Raji (cell line): ENCODE results near the gene NKIRAS2.

Experiments
- POLR2A ChIP-seq: IDR thresholded peaks from 2 replicates; pipeline ENCODE4 v1.6.1; 2011; ENCODE audit warnings: low read depth, low read length, control low read depth; ENCODE audit not compliant: insufficient read depth

The NKIRAS2 gene

DNA sequence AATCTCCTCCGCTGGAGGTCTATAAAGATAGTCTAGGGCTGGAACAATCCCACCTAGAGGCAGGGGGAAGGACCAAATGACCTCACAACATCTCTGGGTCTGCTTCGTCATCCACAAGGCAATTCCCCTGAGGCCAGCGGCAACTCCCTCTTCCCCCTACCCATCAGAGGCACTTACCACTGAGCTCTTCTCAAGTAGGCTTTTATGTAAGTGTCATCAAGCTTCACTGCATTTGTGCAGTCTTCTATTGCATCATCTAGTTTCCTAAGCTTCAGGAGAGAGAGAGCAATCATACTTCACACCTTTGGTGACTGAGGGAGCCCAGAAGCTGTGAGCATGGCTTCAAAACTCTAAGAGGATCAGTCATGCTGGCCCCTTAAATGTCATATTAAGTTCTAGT lies 32.2 kb upstream of the NKIRAS2 start:
- TF ChIP-seq POLR2A = no peak

GRCh38 chr17:41988418-41988817 lies 31.5 kb upstream of the NKIRAS2 start:
- no peak for TF ChIP-seq POLR2A

DNA sequence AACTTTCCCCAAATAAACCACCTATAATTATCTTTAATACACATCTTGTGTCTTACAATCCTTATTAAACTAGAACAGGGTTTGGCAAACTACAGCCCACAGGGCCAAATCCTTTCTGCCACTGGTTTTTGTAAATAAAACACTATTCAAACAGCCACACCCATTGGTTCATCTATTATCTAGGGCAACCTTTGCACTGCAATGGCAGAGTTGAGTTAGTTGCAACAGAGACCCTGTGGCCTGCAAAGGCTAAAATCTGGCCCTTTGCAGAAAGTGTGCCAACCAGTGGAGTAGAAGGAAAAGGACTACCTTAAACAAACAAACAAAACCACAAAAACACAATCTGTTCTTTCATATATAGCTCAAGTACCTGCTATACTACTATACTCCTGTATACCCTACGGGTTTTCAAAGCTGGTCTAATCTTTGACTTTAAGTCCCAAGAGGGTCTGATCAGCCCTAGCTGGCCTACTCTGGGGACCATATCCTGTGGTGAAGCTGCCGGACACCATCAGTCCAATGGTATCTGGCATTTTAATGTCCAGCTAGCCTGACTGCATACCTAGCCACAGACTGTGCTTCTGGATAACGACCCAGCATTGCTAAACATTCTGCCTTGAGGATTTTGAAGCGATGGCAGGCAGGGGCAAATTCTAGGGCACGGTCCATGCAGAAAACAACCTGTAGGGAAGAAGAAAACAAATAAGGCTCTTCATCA lies 30.0 kb upstream of the NKIRAS2 start:
- TF ChIP-seq POLR2A = no peak

DNA sequence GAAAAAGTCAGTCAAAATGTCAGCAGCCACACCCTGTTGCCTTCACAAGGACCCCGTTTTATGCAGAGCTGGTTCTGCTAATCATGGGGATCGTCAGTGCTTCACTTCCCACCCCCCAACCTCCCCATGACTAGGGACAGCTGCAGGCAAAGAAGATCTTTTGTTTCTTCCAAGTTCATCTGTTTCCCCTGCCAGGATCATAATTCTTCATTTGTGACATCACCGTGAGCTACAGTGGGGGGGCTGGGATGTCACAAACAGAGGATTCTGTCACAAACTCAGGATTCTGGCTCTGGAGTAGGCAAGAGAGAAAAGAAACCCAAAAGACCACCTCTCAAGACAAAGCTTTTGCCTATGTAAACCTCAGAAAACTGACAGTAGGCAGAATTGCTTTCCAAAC lies 27.3 kb upstream of the NKIRAS2 start:
- TF ChIP-seq POLR2A = no peak

- TF ChIP-seq POLR2A = no peak
These were observed 23.1 kb upstream of the NKIRAS2 start for GRCh38 chr17:41996855-41997164.

- no peak for TF ChIP-seq POLR2A
These were observed 21.4 kb upstream of the NKIRAS2 start for GRCh38 chr17:41998497-41998896.

DNA sequence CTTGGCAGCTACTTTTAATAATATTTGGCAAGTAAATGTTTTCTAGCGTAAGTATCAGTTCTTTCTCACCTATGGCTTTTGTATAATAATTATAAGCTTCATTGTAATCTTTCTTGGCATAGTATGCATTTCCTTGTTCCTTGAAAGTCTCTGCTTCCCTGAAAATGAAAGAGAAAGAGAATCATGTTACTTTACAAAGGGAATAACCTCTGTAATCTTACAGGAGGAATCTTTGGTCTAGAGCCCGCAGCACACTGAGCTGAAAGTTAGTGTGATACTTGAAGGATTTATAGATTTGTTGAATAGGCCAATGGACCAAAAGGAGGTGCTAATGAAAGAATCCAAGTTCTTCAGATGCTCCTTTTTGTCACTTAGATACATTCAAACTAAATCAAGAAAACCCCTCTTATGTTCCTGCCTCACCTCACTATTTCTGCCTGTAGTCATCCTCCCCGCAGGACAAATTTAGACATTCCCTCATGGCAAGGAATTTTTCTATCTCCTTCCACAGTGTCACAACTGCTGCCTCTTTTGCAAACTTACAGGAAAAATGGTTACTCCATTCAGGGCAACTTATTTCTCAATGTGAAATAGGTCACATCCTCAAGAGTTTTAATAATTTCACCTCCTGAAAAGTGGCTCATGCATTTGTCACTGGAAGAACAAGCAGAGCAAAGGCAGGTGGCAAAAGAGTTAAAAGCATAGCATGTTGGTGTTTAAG lies 19.3 kb upstream of the NKIRAS2 start:
- TF ChIP-seq POLR2A = no peak

DNA sequence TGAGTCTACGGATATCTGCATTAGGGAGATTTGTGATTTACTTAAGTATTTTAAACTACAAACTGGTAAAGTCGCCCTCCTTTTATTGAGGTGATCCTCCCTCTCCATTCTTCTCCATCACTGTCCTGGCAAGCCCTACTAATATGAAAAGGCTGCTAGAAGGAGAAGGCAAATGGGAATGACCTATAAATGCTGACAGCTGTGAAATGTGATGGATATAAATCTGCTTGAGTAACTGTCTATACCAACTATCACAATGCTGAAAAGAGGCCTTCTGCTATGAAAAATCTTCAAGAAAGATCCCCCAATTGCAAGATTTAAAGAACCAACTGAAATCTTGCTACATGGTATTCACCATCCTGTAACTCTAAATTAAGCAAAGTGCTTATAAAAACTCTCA lies 18.2 kb upstream of the NKIRAS2 start:
- no peak for TF ChIP-seq POLR2A

- TF ChIP-seq POLR2A = no peak
These were observed 17.6 kb upstream of the NKIRAS2 start for GRCh38 chr17:42002175-42002791.

GRCh38 chr17:42002792-42003301 lies 17.0 kb upstream of the NKIRAS2 start:
- TF ChIP-seq POLR2A = no peak

DNA sequence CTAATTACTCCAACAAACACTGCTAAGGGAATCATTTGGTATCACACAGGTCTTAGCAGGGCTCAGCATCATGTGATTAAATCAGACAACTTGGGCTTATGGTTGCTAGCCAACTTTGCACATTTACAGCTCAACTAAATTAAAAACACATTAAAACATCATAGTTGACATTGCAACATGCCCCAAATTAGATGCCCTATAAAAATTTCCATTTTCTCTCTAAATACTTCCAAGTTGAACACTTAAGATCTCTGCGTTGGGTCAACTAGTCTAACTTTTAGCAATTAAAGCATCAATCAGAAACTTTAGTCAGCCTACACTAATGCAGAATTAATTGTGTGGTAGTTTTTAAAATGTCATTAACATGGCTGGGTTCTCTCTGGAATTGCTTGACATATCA lies 14.7 kb upstream of the NKIRAS2 start:
- TF ChIP-seq POLR2A = no peak

DNA sequence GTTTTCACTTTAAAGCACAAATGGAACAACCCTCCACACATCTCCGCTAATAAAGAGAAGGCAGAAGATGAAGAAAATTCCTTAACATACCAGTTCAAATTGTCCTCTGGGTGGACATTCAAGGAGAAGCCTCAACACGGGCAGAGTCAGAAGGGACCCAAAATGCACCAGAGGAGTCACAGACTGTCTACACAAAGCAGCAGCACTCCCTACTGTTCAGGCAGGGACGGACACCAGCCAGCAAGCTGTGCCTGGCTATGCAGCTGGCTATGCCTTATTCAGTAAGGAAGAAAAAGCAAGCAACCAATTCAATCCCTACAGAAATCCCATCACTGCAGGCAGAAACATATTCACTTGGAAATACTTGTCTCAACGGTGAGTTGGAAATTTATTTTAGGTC lies 10.7 kb upstream of the NKIRAS2 start:
- no peak for TF ChIP-seq POLR2A

DNA sequence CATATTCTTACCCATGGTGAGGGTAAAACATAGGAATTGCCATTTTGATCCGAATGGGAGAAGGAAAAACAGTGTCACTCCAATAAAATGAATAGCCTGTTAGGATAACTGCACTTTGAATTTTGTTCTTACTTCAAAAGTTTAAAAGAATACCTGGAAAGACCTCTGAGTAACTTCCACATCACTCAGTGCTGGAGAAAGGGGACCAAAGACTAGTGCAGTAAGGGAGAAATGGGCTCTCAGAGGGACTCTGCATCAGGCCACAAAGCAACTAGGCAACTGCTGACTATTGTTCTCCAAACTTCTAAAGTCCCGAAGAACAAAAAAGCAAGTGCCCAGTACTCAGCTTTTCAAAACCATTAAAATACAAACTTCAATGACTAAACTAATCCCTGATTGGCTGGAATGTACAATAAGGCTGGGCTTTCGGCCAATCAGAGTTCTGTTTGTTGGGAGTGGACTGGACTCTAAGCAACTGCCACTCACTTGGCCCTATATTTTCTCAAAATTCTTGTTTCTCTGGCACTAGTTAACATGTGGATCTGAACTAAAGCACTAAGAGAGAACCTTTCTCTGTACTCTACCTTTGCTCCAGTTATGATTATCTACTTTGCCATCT lies 8.9 kb upstream of the NKIRAS2 start:
- no peak for TF ChIP-seq POLR2A

GRCh38 chr17:42016411-42016831 lies 3.5 kb upstream of the NKIRAS2 start:
- no peak for TF ChIP-seq POLR2A

- TF ChIP-seq POLR2A = peak; percentile 85
These were observed 2.7 kb upstream of the NKIRAS2 start, which contains the start of gene DNAJC7 for GRCh38 chr17:42016941-42017865. DNAJC7 (minus strand) TSS chr17:42017439; CDS start chr17:42017416, 23 bp downstream.
